GM21423 (cell line): ENCODE data around the gene RRBP1.

Experiments
- ATAC-seq: cut with Tn5 transposase; IDR thresholded peaks from one replicate; pipeline ENCODE4 v1.9.1; 2021; ENCODE audit warnings: mild to moderate bottlenecking, moderate library complexity; ENCODE audit not compliant: unreplicated experiment

The RRBP1 gene

GRCh38 chr20:17584689-17585088, 97.4 kb downstream of the RRBP1 start:
- no peak for ATAC-seq

- ATAC-seq: no peak
Measured at GRCh38 chr20:17583126-17583525, 98.9 kb downstream of the RRBP1 start.

- no peak for ATAC-seq
Measured at GRCh38 chr20:17580895-17581294, 101.1 kb downstream of the RRBP1 start.

GRCh38 chr20:17579369-17580039, 102.5 kb downstream of the RRBP1 start:
- ATAC-seq: no peak

GRCh38 chr20:17576215-17576614, 105.8 kb downstream of the RRBP1 start:
- ATAC-seq: no peak

GRCh38 chr20:17573463-17573862, 108.6 kb downstream of the RRBP1 start:
- no peak for ATAC-seq

GRCh38 chr20:17572034-17572638, 109.9 kb downstream of the RRBP1 start:
- no peak for ATAC-seq

- ATAC-seq: no peak
Measured at GRCh38 chr20:17571153-17571527, 110.9 kb downstream of the RRBP1 start.

- peak; percentile 33 for ATAC-seq
Measured at GRCh38 chr20:17570347-17571152, 111.5 kb downstream of the RRBP1 start.

- peak; percentile 91 for ATAC-seq
Measured at GRCh38 chr20:17569616-17570346, 112.3 kb downstream of the RRBP1 start, which contains the start of gene DSTN. Gene DSTN, plus strand, starts transcription at chr20:17570075. Its CDS starts 134 bp downstream, at chr20:17570209.

- no peak for ATAC-seq
Measured at GRCh38 chr20:17568972-17569521, 113.0 kb downstream of the RRBP1 start.

- ATAC-seq: no peak
Measured at GRCh38 chr20:17568045-17568788, 113.8 kb downstream of the RRBP1 start.

GRCh38 chr20:17566345-17566744, 115.7 kb downstream of the RRBP1 start:
- no peak for ATAC-seq

GRCh38 chr20:17565169-17565845, 116.7 kb downstream of the RRBP1 start:
- ATAC-seq: no peak
